ENCODE data around the gene ZNF446. TPM values are rescaled to one million over a fixed set of nuclear protein-coding genes. Genes with fewer than 3 reads are reported as not detected.

ZNF446 gene
- total RNA-seq, 6 experiments from 2014 or later = 1.4 to 5.4 (median 4.1) TPM

DNA sequence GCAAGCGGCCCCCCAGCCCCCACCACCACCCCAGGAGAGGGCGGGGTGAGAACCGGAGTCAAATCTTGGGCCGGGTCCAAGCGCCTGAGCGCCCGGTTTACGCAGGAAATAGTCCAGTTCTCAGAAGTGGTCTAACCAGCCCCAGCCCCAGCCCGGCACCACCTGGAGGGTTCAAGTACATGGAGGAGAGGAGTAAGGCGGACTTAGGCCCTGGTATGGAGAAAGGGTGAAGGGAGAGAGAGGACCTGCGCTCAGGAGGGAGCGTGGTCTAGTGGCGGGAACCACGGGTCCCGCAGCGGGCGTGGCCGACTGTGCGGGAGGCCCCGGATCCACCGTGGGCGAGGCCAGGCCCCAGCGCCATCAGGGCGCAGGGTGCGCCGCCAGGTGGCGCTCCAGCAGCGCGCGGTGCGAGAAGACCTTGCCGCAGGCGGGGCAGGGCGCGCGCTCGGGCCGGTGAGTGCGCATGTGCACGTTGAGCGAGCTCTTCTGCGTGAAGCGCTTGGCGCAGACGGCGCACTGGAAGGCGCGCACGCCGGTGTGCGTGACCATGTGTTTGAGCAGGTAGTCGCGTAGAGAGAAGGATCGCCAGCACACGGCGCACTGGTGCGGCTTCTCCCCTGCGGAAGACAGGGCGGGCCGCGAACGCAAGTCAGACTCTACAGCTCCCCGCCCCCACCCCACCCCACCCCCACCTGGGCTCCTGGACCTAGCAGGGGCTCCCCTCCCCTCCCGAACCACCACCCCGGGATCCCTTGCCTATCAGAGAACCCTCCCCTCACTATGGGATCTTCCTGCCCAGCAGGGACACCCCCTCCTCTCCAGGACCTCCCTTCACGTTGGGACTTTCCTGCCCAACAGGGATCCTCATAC is 37.8 kb downstream of the ZNF446 start:
- H3K27ac ChIP-seq = peak overlapping the region; percentile 41 to 97 (median 78)
- TF ChIP-seq CTCF (IDR thresholded peaks at IDR 0.05) = peak; percentile 95 to 99 (median 98)
- TF ChIP-seq POLR2A (IDR thresholded peaks at IDR 0.05) = peak; percentile 69
- peaks cover 0 to 8% (median 4%) of the 10 kb centered on the region in 4 donors for H3K36me3 ChIP-seq
- H3K9me3 ChIP-seq = no peaks in the 10 kb centered on the region
- H3K4me3 ChIP-seq = peak overlapping the region; percentile 49 to 60 (median 50)
- 5% methylated on average over 19 of the region's 66 CpGs for WGBS (ENCODE audit: insufficient coverage, low coverage, low lambda C conversion rate, missing lambda C conversion rate)
- no peaks in the 10 kb centered on the region for H3K27me3 ChIP-seq
- ATAC-seq (peak; percentile 61 to 72 (median 65)), DNase-seq (peak; percentile 93 to 94 (median 94))
- peaks cover 0 to 48% (median 21%) of the 10 kb centered on the region in 4 donors for H3K4me1 ChIP-seq
- intact Hi-C loops (cut with DNase I) = no loop called here

GRCh38 chr19:58514564-58515022 is 38.4 kb downstream of the ZNF446 start:
- intact Hi-C loops (cut with DNase I) = no loop called here
- DNase-seq (no peak), ATAC-seq (no peak)
- WGBS (ENCODE audit: insufficient coverage, low coverage, low lambda C conversion rate, missing lambda C conversion rate) = 86% methylated on average over 1 of the region's 3 CpGs
- no peaks in the 10 kb centered on the region for H3K9me3 ChIP-seq
- peak overlapping the region; percentile 49 to 60 (median 50) for H3K4me3 ChIP-seq
- peaks cover 0 to 8% (median 4%) of the 10 kb centered on the region in 4 donors for H3K36me3 ChIP-seq
- peaks cover 0 to 42% (median 18%) of the 10 kb centered on the region in 4 donors for H3K4me1 ChIP-seq
- no peaks in the 10 kb centered on the region for H3K27me3 ChIP-seq
- TF ChIP-seq POLR2A (IDR thresholded peaks at IDR 0.05) = no peak
- TF ChIP-seq CTCF (IDR thresholded peaks at IDR 0.05) = no peak
- H3K27ac ChIP-seq = no peak overlapping the region

DNA sequence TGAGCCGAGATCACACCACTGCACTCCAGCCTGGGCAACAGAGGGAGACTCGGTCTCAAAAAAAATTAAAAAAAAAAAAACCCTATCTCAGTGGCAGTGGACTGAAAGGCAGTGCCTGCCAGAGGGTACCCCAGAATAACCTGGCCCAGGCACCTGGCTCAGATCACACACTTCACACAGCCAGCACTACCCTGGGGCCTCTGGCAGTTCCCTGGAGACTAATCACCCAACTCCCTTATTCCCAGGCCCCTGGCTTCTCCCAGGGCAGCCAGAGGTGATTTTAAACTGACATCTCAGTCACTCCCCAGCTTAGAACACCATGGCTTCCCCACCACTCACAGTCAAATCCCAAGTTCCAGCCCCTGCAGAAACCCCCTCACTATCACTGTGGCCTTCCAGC is 39.1 kb downstream of the ZNF446 start:
- Histone ChIP-seq H3K27ac (no peak overlapping the region), H3K9me3 (no peaks in the 10 kb centered on the region), H3K4me1 (peaks cover 0 to 40% (median 19%) of the 10 kb centered on the region in 4 donors), H3K4me3 (no peak overlapping the region), H3K36me3 (peaks cover 0 to 8% (median 4%) of the 10 kb centered on the region in 4 donors), H3K27me3 (no peaks in the 10 kb centered on the region)
- no CpG with 5 or more reads among the region's 2 CpGs for WGBS (ENCODE audit: insufficient coverage, low coverage, low lambda C conversion rate, missing lambda C conversion rate)
- intact Hi-C loops (cut with DNase I) = no loop called here
- no peak for TF ChIP-seq POLR2A (IDR thresholded peaks at IDR 0.05)
- TF ChIP-seq CTCF (IDR thresholded peaks at IDR 0.05) = no peak
- ATAC-seq = no peak
- no peak for DNase-seq

DNA sequence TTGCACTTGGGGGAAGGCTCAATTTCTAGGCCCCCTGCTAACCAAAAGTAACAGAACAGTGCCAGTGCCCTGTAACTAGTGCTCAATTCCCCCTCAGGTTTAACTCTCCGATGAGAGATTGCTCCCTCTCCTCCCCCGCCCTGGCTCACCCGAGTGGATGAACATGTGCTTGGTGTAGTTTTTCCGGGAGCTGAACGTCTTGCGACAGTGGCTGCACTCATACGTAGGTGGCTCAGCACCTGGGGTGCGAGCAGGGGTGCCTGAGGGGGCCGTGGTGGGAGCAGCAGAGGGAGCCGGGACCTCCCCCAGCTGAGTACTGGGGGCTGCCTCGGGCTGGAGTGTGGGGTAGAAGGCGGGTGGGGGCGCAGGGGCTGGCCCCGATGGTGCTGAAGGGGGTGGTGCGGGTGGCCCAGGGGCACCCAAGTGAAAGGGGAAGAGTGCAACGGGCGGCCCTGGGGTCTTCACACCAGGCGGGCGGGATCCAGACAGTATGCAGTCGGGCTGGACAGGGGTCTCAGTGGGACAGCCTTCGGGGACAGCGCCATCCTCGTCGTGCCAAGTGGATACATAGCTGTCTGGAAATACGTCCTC is 40.2 kb downstream of the ZNF446 start:
- TF ChIP-seq CTCF (IDR thresholded peaks at IDR 0.05) (no peak), POLR2A (IDR thresholded peaks at IDR 0.05) (no peak)
- ATAC-seq = no peak
- no peak for DNase-seq
- peaks cover 0 to 8% (median 4%) of the 10 kb centered on the region in 4 donors for H3K36me3 ChIP-seq
- no peaks in the 10 kb centered on the region for H3K9me3 ChIP-seq
- no peak overlapping the region for H3K4me3 ChIP-seq
- no peaks in the 10 kb centered on the region for H3K27me3 ChIP-seq
- 65% methylated on average over 3 of the region's 25 CpGs for WGBS (ENCODE audit: insufficient coverage, low coverage, low lambda C conversion rate, missing lambda C conversion rate)
- peaks cover 0 to 45% (median 21%) of the 10 kb centered on the region in 4 donors for H3K4me1 ChIP-seq
- intact Hi-C loops (cut with DNase I) = no loop called here
- no peak overlapping the region for H3K27ac ChIP-seq

All from right lobe of liver (tissue), 6 donors.